ENCODE results near the gene FBXO44.
"Not testable (repeated sequence)": the region's sequence is repeated elsewhere in the genome, so short reads cannot be mapped to it uniquely, and the experiment has no call there.

DNA sequence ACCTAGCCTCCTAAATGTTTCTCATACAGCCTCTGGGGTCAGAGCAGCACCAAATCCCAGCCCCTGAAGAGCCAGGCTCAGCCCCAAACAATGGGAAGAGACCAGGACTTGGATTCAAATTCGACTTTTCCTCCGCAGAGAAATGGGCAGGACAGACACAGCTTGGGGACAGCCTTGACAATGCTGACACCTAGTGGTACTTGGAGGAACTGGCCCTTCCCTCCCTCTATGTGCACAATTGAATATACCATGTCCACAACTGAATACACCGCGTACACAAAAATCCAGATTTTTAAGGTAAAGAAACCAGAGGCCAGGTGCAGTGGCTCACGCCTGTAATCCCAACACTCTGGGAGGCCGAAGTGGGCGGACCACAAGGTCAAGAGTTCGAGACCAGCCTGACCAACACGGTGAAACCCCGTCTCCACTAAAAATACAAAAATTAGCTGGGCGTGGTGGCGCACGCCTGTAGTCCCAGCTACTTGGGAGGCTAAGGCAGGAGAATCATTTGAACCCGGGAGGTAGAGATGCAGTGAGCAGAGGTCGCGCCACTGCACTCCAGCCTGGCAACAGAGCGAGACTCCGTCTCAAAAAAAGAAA lies 12.2 kb upstream of the FBXO44 start:
- peak; percentile 74 for TF ChIP-seq CTCF (IDR thresholded peaks at IDR 0.05; ENCODE audit: low read depth, low read length)
- TF ChIP-seq EZH2phosphoT487 (IDR thresholded peaks at IDR 0.05; ENCODE audit: low read depth) = not testable (repeated sequence)
